Dedifferentiated amniotic fluid mesenchymal stem cell (primary cell): ENCODE data around the gene DYNLRB1.
"Not testable (repeated sequence)": the region's sequence is repeated elsewhere in the genome, so short reads cannot be mapped to it uniquely, and the experiment has no call there.

Source experiments
- DNase-seq: peaks from one replicate; pipeline ENCODE4 v3.0.0-alpha.2; 2016; ENCODE audit errors: extremely low spot score

The DYNLRB1 gene

GRCh38 chr20:34511891-34512265 lies 4.3 kb upstream of the DYNLRB1 start:
- no peak for DNase-seq

GRCh38 chr20:34512266-34512954 lies 3.8 kb upstream of the DYNLRB1 start:
- no peak for DNase-seq

- DNase-seq, result no peak
Measured at GRCh38 chr20:34512955-34513419, 3.2 kb upstream of the DYNLRB1 start.

- not testable (repeated sequence) for DNase-seq
Measured at GRCh38 chr20:34514034-34514433, 2.2 kb upstream of the DYNLRB1 start.

GRCh38 chr20:34514897-34515483 lies 1.2 kb upstream of the DYNLRB1 start:
- DNase-seq, result no peak

- DNase-seq, result no peak
Measured at GRCh38 chr20:34515484-34516246, 557 bp upstream of the DYNLRB1 start.

GRCh38 chr20:34517114-34517505 lies 888 bp downstream of the DYNLRB1 start:
- DNase-seq, result no peak

GRCh38 chr20:34518863-34519262 lies 2.6 kb downstream of the DYNLRB1 start:
- not testable (repeated sequence) for DNase-seq

- not testable (repeated sequence) for DNase-seq
Measured at GRCh38 chr20:34519841-34520240, 3.6 kb downstream of the DYNLRB1 start.

GRCh38 chr20:34522969-34523871 lies 7.0 kb downstream of the DYNLRB1 start:
- peak; percentile 51 for DNase-seq

GRCh38 chr20:34524426-34524825 lies 8.2 kb downstream of the DYNLRB1 start:
- no peak for DNase-seq

- no peak for DNase-seq
Measured at GRCh38 chr20:34525342-34525708, 9.1 kb downstream of the DYNLRB1 start.

GRCh38 chr20:34525709-34526416 lies 9.6 kb downstream of the DYNLRB1 start:
- peak; percentile 95 for DNase-seq

- DNase-seq, result no peak
Measured at GRCh38 chr20:34526466-34526865, 10.2 kb downstream of the DYNLRB1 start.

- no peak for DNase-seq
Measured at GRCh38 chr20:34527016-34527415, 10.8 kb downstream of the DYNLRB1 start.

- DNase-seq, result no peak
Measured at GRCh38 chr20:34528921-34529297, 12.7 kb downstream of the DYNLRB1 start.

- DNase-seq, result no peak
Measured at GRCh38 chr20:34529742-34530141, 13.5 kb downstream of the DYNLRB1 start.

GRCh38 chr20:34530342-34530741 lies 14.1 kb downstream of the DYNLRB1 start:
- DNase-seq, result no peak

- no peak for DNase-seq
Measured at GRCh38 chr20:34531608-34532265, 15.5 kb downstream of the DYNLRB1 start.

- DNase-seq, result no peak
Measured at GRCh38 chr20:34532320-34532719, 16.1 kb downstream of the DYNLRB1 start.

- no peak for DNase-seq
Measured at GRCh38 chr20:34532756-34533155, 16.5 kb downstream of the DYNLRB1 start.
